ENCODE measurements around the gene PUS3.

The PUS3 gene

GRCh38 chr11:125931668-125932067 is 28.7 kb upstream of the PUS3 start:
- Histone ChIP-seq H3K27me3 (replicated peaks; ENCODE audit: control insufficient read depth, insufficient read depth, low read length) (no peaks in the 10 kb centered on the region; the same call in none of the 2 replicates), H3K36me3 (ENCODE audit: control insufficient read depth, insufficient read depth, low read length) (no peaks in the 10 kb centered on the region), H3K4me3 (replicated peaks; ENCODE audit: low read depth, low read length) (no peak overlapping the region)
- no peak for TF ChIP-seq CTCF (IDR thresholded peaks at IDR 0.05; ENCODE audit: insufficient read depth, low read length, poor library complexity, severe bottlenecking)
- no peak for DNase-seq (ENCODE audit: extremely low read depth, insufficient read length)

GRCh38 chr11:125931116-125931515 is 28.1 kb upstream of the PUS3 start:
- Histone ChIP-seq H3K27me3 (replicated peaks; ENCODE audit: control insufficient read depth, insufficient read depth, low read length) (no peaks in the 10 kb centered on the region; the same call in none of the 2 replicates), H3K4me3 (replicated peaks; ENCODE audit: low read depth, low read length) (no peak overlapping the region), H3K36me3 (ENCODE audit: control insufficient read depth, insufficient read depth, low read length) (no peaks in the 10 kb centered on the region)
- no peak for TF ChIP-seq CTCF (IDR thresholded peaks at IDR 0.05; ENCODE audit: insufficient read depth, low read length, poor library complexity, severe bottlenecking)
- no peak for DNase-seq (ENCODE audit: extremely low read depth, insufficient read length)

GRCh38 chr11:125930076-125930450 is 27.1 kb upstream of the PUS3 start:
- no peak for TF ChIP-seq CTCF (IDR thresholded peaks at IDR 0.05; ENCODE audit: insufficient read depth, low read length, poor library complexity, severe bottlenecking)
- DNase-seq (ENCODE audit: extremely low read depth, insufficient read length): no peak
- Histone ChIP-seq H3K4me3 (replicated peaks; ENCODE audit: low read depth, low read length) (no peak overlapping the region), H3K27me3 (replicated peaks; ENCODE audit: control insufficient read depth, insufficient read depth, low read length) (no peaks in the 10 kb centered on the region; the same call in none of the 2 replicates), H3K36me3 (ENCODE audit: control insufficient read depth, insufficient read depth, low read length) (no peaks in the 10 kb centered on the region)

GRCh38 chr11:125929445-125930075 is 26.6 kb upstream of the PUS3 start:
- Histone ChIP-seq H3K27me3 (replicated peaks; ENCODE audit: control insufficient read depth, insufficient read depth, low read length) (no peaks in the 10 kb centered on the region; the same call in none of the 2 replicates), H3K4me3 (replicated peaks; ENCODE audit: low read depth, low read length) (no peak overlapping the region), H3K36me3 (ENCODE audit: control insufficient read depth, insufficient read depth, low read length) (no peaks in the 10 kb centered on the region)
- DNase-seq (ENCODE audit: extremely low read depth, insufficient read length): no peak
- no peak for TF ChIP-seq CTCF (IDR thresholded peaks at IDR 0.05; ENCODE audit: insufficient read depth, low read length, poor library complexity, severe bottlenecking)

GRCh38 chr11:125926682-125927081 is 23.7 kb upstream of the PUS3 start:
- TF ChIP-seq CTCF (IDR thresholded peaks at IDR 0.05; ENCODE audit: insufficient read depth, low read length, poor library complexity, severe bottlenecking): no peak
- Histone ChIP-seq H3K27me3 (replicated peaks; ENCODE audit: control insufficient read depth, insufficient read depth, low read length) (peaks cover 1% of the 10 kb centered on the region), H3K36me3 (ENCODE audit: control insufficient read depth, insufficient read depth, low read length) (no peaks in the 10 kb centered on the region), H3K4me3 (replicated peaks; ENCODE audit: low read depth, low read length) (no peak overlapping the region)
- DNase-seq (ENCODE audit: extremely low read depth, insufficient read length): no peak

GRCh38 chr11:125925804-125926203 is 22.8 kb upstream of the PUS3 start:
- Histone ChIP-seq H3K36me3 (ENCODE audit: control insufficient read depth, insufficient read depth, low read length) (no peaks in the 10 kb centered on the region), H3K27me3 (replicated peaks; ENCODE audit: control insufficient read depth, insufficient read depth, low read length) (peaks cover 1% of the 10 kb centered on the region), H3K4me3 (replicated peaks; ENCODE audit: low read depth, low read length) (no peak overlapping the region)
- no peak for DNase-seq (ENCODE audit: extremely low read depth, insufficient read length)
- TF ChIP-seq CTCF (IDR thresholded peaks at IDR 0.05; ENCODE audit: insufficient read depth, low read length, poor library complexity, severe bottlenecking): no peak

Data from GM06990 (cell line).